Astrocyte (in vitro differentiated cells and primary cell): ENCODE data around the gene NCOA1.

Source experiments
- EZH2 ChIP-seq: IDR thresholded peaks from 2 replicates; pipeline ENCODE4 v1.6.1; 2012; ENCODE audit warnings: mild to moderate bottlenecking, low read length, inconsistent platforms; ENCODE audit not compliant: insufficient read depth
- TF ChIP-seq, protein P1 (sequence below): IDR thresholded peaks from 2 replicates; pipeline ENCODE4 v1.5.1; 2011; ENCODE audit warnings: low read depth, mild to moderate bottlenecking, inconsistent platforms, low read length, moderate library complexity; ENCODE audit not compliant: insufficient read depth

DNA sequence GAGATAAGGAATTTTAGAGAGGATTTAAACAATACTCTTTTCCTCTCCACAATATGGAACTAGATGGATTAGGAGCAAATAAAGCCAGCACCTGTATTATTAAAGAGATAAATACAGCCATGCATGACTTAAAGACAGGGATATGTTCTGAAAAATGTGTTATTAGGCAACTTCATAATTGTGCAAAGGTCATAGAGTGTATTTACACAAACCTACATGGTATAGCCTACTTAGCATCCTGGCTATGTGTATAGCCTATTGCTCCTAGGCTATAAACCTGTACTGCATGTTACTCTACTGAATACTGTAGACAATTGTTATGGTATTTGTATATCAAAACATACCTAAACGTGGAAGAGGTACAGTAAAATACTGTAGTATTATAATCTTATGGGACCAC is 249.1 kb downstream of the NCOA1 start:
- TF ChIP-seq, protein P1, sequence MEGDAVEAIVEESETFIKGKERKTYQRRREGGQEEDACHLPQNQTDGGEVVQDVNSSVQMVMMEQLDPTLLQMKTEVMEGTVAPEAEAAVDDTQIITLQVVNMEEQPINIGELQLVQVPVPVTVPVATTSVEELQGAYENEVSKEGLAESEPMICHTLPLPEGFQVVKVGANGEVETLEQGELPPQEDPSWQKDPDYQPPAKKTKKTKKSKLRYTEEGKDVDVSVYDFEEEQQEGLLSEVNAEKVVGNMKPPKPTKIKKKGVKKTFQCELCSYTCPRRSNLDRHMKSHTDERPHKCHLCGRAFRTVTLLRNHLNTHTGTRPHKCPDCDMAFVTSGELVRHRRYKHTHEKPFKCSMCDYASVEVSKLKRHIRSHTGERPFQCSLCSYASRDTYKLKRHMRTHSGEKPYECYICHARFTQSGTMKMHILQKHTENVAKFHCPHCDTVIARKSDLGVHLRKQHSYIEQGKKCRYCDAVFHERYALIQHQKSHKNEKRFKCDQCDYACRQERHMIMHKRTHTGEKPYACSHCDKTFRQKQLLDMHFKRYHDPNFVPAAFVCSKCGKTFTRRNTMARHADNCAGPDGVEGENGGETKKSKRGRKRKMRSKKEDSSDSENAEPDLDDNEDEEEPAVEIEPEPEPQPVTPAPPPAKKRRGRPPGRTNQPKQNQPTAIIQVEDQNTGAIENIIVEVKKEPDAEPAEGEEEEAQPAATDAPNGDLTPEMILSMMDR: no peak
- no peak for TF ChIP-seq EZH2
